GM12892 (cell line): ENCODE data around the gene GASK1A.

Experiments used
- POLR2A ChIP-seq: IDR thresholded peaks from 2 replicates; pipeline ENCODE4 v1.6.1; 2011; ENCODE audit warnings: low read depth, low read length, control low read depth
- POLR2AphosphoS5 ChIP-seq: IDR thresholded peaks from 2 replicates; pipeline ENCODE4 v1.6.1; 2011; ENCODE audit warnings: low read depth, low read length, control low read depth

DNA sequence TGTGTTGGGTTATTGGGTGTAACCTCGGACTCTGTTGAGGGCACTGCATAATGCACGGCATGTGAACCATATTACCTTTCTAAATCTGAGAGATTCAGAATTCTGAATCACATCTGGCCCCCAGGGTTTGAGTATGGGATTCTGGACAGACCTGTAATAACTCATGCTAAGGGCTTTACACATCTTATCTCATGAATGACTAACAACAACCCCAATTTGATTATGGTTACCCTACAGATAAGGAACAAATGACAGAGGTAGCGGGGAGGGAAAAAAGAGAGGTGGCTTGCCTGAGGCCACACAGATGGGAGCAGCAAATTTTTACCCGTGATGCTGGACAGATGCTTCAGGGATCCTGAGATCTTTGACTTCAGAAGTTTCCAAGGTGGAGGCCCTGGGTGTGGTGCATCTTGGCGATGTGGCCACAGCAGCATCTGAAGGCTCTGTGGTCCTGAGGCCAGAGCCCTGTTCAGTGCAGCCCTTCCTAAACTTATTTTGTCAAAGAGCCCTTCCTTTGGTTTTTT is 83.0 kb downstream of the GASK1A start:
- no peak for TF ChIP-seq POLR2A
- TF ChIP-seq POLR2AphosphoS5 = no peak
